NAMALWA (cell line): ENCODE results near the gene HDAC9.

ENCODE experiments used
- DNase-seq: peaks from one replicate; pipeline ENCODE4 v3.0.0-alpha.2; 2015; ENCODE audit warnings: low spot score

The HDAC9 gene

GRCh38 chr7:18792871-18793595 is 297.5 kb downstream of the HDAC9 start:
- no peak for DNase-seq

GRCh38 chr7:18796216-18796615 is 300.7 kb downstream of the HDAC9 start:
- no peak for DNase-seq

DNA sequence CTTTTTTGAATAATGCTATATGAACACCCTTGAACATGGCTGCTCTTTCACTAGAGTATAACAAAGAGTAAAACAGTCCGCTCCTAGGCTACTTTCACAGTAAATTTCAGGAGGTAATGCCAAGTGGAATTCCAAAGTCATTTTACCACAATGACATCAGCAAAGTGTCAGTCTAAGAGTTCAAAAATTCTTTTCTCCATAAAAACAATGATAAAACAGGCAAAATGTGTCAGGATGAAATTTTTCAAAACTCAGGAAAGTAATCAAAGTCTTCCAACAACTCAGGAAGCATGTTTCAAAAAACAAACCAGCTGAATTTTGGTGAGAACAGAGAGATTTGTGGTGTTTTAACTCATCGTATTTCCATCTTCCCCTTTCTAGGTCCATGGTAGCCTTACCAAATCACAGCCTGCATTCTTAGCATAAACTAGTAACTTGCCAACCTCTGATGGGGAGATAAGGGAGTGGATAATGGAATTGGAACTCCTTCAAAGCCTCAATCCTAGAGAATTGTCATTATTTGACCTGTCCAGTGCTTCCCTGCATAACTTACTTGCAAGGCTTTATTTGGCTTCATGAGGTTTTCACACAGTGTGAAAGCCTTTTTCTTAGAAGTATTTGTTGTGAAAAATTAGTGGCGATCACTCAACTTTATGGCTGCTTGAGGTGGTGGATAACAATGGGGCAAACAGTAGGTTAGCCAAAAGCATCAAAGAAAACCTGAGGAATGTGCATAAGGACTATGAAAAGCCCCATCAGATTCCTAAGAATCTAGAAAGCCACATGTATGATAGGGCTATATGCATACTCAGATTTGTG is 302.7 kb downstream of the HDAC9 start:
- no peak for DNase-seq

- no peak for DNase-seq
These were observed 304.4 kb downstream of the HDAC9 start for GRCh38 chr7:18799899-18800298.

- DNase-seq: no peak
These were observed 308.4 kb downstream of the HDAC9 start for GRCh38 chr7:18803923-18804322.

DNA sequence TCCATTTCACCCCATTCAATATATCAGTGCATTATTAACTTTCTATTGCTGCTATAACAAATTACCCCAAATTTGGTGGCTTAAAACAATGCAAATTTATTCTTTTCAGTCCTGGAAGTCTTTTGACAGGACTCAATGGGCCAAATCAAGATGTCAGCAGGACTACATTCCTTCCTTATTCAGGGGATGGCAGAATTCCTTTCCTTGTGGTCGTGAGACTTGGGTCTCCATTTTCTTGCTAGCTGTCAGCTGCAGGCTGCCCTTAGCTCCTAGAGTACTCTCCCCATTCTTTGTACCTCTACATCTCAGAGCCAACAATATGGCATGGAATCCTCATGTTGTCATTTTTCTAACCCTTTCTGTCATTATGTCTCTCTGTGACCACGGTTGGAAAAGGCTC is 310.6 kb downstream of the HDAC9 start:
- DNase-seq: no peak

DNA sequence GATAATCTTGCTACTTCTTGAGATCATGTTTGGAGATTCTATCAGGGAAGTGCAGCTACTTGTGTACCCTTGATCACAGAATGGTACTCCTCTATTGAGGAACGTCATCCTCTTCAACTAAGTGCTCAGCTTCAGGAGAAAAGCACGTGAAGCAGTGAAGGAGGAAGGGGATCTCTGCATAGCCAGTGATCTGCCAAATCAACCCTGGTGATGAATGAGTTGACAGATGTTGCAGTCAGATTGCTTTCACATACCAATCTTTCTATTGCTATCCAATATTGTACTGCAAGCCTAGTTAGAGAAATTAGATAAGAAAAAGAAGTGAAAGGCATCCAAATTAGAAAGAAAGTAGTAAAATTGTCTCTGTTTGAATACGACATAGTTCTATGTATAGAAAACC is 312.5 kb downstream of the HDAC9 start:
- DNase-seq: no peak

- DNase-seq: no peak
These were observed 319.9 kb downstream of the HDAC9 start for GRCh38 chr7:18815261-18815960.

- no peak for DNase-seq
These were observed 325.4 kb downstream of the HDAC9 start for GRCh38 chr7:18820981-18821380.

GRCh38 chr7:18821554-18821953 is 326.0 kb downstream of the HDAC9 start:
- DNase-seq: no peak

DNA sequence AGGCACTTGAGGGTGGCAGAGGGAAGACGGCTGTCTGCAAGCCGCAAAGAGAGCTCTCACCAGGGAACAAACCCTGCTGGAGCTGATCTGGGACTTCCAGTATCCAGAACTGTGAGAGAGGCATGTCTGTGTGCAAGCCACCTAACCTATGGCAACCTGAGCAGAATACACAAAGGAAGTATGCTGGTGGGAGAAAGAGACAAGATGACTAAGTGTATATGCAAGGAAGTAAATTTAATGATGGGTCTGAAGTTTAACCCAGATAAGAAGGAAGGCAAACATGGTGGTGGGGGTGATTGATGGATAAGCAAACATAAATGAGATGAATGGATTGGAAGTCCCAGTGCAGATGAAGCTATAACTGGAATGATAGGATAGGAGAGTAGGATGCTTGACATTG is 328.6 kb downstream of the HDAC9 start:
- DNase-seq: no peak

DNA sequence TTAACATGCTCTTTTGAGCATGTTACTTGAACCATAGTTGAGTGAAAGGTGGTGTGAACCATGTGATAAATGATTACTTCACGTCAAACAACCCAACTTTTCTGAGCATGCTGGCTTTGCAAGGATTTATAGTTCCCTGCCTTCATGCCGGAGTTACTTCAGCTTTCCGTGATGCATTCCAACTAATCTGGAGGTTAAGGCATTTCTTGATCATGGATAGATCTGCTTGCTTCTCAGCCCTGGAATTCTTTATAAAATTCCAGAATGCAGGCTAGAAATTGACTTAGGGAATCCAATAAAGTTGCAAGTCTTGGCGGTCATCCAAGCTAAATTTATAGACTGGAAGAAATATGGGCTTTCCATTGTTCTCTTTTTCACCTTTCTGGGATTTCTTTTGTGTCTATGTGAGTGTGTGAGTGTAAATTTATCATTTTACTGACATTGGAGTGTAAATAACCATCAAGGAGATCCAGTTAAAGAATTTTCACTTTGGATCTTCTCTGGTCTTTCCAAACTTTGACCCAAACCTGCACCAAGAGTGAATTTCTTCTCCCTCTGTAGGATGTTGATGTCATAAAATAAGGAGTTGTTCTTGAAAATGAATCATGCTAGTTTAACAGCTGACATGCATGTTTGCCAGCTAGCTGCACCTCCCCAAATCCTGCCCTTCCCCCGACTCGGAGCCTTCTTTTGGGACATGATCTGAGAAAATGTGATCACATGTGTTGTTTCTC is 332.9 kb downstream of the HDAC9 start:
- DNase-seq: no peak

- DNase-seq: no peak
These were observed 333.7 kb downstream of the HDAC9 start for GRCh38 chr7:18828994-18829857.

DNA sequence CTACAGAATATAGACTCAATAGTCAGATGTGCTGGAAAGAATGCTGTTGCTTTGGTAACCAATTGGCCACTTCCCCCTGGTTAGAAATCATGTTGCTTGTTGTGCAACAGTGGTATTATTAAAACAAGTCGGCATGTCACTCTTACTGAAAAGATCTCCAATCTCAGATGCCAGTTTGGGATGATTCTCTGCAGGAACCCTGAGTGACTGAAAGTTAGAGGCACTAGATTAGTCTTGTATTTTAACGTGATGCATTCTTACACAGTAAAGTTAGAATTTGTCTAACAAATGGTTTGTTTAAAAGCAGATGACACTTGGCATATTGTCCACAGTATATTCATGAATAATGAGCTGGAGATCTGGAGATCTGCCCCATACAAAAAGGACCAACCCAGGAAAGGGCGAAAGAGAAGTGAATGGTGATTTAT is 334.3 kb downstream of the HDAC9 start:
- no peak for DNase-seq

DNA sequence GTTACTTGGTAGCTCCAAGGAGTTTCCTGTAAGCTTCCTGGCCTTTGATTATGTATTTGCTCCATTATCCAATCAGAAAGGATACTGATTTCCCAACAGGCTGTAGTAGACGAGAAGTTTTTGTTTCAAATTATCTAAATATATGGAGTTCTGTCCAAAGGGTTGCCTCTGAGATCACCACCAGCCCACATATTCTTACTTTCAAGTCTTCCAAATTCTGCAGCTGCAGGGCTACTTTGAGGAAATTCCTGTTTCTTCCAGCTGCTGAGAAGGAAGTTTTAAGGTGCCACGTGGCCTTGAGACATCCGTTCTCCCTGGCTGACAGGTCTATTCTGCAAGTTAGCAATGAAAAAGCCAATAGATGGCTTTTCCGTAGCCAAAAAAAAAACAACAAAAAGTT is 335.9 kb downstream of the HDAC9 start:
- no peak for DNase-seq

- no peak for DNase-seq
These were observed 336.4 kb downstream of the HDAC9 start for GRCh38 chr7:18831943-18832342.

DNA sequence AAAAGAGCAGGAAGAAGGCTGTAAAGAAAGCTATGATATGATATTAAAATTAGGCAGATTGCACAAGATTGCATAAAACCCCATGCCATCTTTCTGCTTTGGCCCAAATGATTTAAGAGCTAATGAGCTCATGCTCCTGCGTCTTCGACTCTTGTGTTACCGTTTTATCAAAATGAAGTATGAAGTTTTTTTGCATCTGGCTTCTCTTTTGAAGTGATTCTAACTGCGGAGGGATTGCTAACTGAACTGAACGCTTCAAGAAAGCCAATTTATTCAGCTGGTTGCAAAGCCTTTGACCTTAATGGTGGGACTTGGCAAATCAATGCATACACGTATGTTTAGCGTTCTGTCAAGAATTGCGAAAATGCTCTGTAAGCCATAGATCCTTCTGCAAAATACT is 339.0 kb downstream of the HDAC9 start:
- DNase-seq: no peak

DNA sequence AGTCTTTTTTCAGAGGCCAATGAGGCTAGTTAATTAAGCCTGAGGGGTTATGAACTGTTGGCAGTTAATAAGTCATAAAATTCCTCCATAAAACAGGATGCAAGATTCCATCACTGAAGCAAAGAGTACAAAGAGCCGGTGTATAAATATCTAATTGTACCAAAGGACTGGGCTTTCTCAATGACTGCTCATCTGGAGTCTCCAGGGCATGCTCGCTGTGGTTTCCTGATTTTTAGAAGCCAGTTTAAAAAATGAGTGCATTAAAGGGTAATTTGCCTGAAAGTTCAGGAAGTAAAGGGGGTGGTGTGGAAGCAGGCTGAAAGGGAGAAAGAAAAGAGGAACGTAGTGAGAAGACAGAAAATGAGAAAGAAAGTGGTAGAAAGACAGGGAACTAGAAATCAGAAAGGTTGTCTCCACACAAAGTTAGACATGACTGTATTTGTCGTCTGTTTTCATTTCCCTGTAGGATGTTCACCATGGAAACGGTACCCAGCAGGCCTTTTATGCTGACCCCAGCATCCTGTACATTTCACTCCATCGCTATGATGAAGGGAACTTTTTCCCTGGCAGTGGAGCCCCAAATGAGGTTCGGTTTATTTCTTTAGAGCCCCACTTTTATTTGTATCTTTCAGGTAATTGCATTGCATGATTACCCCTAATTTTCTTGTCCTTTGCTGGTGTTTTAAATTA is 339.6 kb downstream of the HDAC9 start:
- no peak for DNase-seq

GRCh38 chr7:18843979-18844378 is 348.4 kb downstream of the HDAC9 start:
- no peak for DNase-seq

DNA sequence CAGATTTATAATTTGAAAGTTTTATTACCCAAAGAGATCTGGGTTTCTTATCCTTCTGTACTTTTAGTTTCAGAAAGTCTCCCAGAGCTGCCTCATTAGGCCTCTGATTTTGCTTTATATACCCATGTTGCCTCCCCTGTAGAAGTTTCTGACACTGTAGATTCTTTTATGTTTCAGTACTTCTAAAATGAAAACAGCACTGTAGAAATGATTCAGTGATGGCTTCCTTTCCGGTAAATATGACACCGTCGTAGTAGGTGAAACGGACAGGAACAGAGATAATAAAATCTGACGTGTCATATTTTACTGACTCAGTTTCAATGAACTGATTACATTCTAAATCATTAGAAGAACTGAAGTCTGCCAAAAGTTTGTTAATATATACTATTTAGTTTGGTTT is 349.2 kb downstream of the HDAC9 start:
- no peak for DNase-seq

DNA sequence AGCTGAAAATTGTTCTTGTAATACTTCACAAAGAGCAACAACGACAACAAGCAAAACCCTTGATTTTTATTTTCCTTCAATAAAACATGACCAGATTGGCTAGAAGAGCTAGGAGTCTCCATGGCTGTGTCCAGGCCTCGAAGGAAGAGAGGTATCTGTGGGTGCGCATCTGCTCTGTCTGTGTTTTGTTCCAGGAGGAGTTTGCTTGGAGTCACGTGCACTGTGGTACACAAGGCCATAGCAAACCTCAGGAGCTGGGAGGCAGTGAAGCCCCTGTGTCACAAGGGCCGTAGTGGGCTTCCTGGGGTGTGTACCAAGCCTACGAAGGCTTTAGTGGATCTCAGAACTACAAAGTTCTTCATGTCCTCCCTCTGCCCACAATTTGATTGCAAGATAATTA is 350.2 kb downstream of the HDAC9 start:
- DNase-seq: no peak
